ENCODE results near the gene SPRN. TPM values are rescaled to one million over a fixed set of nuclear protein-coding genes. Genes with fewer than 3 reads are reported as not detected.
"Not testable (repeated sequence)": the region's sequence is repeated elsewhere in the genome, so short reads cannot be mapped to it uniquely, and the experiment has no call there.

Gene SPRN
- total RNA-seq, 1 experiment from 2014 or later = not detected

DNA sequence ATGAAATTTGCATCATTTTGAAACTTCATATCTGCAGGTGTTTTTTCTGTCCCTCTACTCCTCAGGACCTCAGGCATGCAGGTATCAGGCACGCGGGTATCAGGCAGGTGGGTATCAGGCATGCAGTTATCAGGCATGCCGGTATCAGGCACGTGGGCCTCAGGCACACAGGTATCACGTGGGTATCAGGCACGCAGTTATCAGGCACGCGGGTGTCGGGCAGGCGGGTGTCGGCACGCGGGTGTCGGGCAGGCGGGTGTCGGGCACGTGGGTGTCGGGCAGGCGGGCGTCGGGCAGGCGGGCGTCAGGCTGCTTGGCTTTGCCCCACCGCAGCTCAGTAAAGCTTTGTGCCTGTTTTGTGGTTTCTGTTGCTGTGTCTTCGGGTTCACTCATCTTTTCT lies 8.7 kb downstream of the SPRN start:
- Histone ChIP-seq H3K79me2 (ENCODE audit: low read depth) (no peaks in the 10 kb centered on the region), H3K9me2 (ENCODE audit: insufficient read depth) (no peaks in the 10 kb centered on the region), H3K9me3 (ENCODE audit: insufficient read depth, low read depth) (peaks cover 4% of the 10 kb centered on the region; the same call in 1 of the 2 replicates), H3K27me3 (ENCODE audit: insufficient read depth, low read depth) (no peaks in the 10 kb centered on the region), H3K4me3 (no peak overlapping the region), H3K27ac (no peak overlapping the region), H3K4me1 (replicated peaks; ENCODE audit: insufficient read depth) (no peaks in the 10 kb centered on the region), H3F3A (ENCODE audit: insufficient read depth, low read depth) (no peaks in the 10 kb centered on the region), H2AFZ (no peak overlapping the region), H3K36me3 (ENCODE audit: low read depth) (peaks cover 14% of the 10 kb centered on the region), H4K20me1 (ENCODE audit: insufficient read depth) (no peaks in the 10 kb centered on the region), H3K4me2 (no peak overlapping the region)
- ChIA-PET CTCF (no interaction called here), POLR2A (ENCODE audit: unreplicated experiment) (no interaction called here)
- no TSS peak for BruUV-seq (replicated peaks)
- DNase-seq = no peak
- intact Hi-C loops (cut with micrococcal nuclease; ENCODE audit: unreplicated experiment) = no loop called here
- TF ChIP-seq EZH2 (IDR thresholded peaks at IDR 0.05; ENCODE audit: low read depth) = no peak
- TF ChIP-seq, protein P1, sequence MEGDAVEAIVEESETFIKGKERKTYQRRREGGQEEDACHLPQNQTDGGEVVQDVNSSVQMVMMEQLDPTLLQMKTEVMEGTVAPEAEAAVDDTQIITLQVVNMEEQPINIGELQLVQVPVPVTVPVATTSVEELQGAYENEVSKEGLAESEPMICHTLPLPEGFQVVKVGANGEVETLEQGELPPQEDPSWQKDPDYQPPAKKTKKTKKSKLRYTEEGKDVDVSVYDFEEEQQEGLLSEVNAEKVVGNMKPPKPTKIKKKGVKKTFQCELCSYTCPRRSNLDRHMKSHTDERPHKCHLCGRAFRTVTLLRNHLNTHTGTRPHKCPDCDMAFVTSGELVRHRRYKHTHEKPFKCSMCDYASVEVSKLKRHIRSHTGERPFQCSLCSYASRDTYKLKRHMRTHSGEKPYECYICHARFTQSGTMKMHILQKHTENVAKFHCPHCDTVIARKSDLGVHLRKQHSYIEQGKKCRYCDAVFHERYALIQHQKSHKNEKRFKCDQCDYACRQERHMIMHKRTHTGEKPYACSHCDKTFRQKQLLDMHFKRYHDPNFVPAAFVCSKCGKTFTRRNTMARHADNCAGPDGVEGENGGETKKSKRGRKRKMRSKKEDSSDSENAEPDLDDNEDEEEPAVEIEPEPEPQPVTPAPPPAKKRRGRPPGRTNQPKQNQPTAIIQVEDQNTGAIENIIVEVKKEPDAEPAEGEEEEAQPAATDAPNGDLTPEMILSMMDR (conservative IDR thresholded peaks at IDR 0.05) = no peak

DNA sequence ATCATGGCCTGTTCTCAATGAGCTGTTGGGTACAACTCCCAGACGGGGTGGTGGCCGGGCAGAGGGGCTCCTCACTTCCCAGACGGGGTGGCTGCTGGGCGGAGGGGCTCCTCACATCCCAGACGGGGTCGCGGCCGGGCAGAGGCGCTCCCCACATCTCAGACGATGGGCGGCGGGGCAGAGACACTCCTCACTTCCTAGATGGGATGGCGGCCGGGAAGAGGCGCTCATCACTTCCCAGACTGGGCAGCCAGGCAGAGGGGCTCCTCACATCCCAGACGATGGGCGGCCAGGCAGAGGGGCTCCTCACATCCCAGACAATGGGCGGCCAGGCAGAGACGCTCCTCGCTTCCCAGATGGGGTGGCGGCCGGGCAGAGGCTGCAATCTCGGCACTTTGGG lies 10.0 kb downstream of the SPRN start:
- H3K9me3 ChIP-seq (ENCODE audit: insufficient read depth, low read depth); H3K4me2 ChIP-seq; H3K9me2 ChIP-seq (ENCODE audit: insufficient read depth); H2AFZ ChIP-seq; H3K27me3 ChIP-seq (ENCODE audit: insufficient read depth, low read depth); intact Hi-C loops (cut with micrococcal nuclease; ENCODE audit: unreplicated experiment); DNase-seq; H3F3A ChIP-seq (ENCODE audit: insufficient read depth, low read depth); CTCF ChIA-PET; H3K27ac ChIP-seq; BruUV-seq (replicated peaks); H4K20me1 ChIP-seq (ENCODE audit: insufficient read depth); POLR2A ChIA-PET (ENCODE audit: unreplicated experiment); H3K4me3 ChIP-seq; H3K4me1 ChIP-seq (replicated peaks; ENCODE audit: insufficient read depth); H3K79me2 ChIP-seq (ENCODE audit: low read depth): not testable (repeated sequence)
- peaks cover 18% of the 10 kb centered on the region for H3K36me3 ChIP-seq (ENCODE audit: low read depth)

DNA sequence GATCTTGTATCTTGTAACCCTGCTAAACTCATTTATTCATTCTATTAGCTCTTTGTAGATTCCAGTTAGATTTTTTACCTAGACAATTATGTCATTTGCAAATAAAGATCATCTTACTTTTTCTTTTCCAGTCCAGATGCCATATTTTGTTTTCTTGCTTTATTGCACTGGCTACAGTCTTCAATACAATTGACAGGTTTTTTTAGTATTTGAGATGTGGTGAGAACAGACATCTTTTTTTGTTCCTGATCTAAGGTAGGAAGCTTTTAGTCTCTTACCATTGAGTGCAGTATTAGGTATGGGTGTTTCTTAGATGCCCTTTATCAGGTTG lies 12.1 kb downstream of the SPRN start:
- CTCF ChIA-PET = no interaction called here
- no TSS peak for BruUV-seq (replicated peaks)
- peaks cover 22% of the 10 kb centered on the region for H3K36me3 ChIP-seq (ENCODE audit: low read depth)
- intact Hi-C loops (cut with micrococcal nuclease; ENCODE audit: unreplicated experiment) = no loop called here
- no peaks in the 10 kb centered on the region for H3F3A ChIP-seq (ENCODE audit: insufficient read depth, low read depth)
- H3K27me3 ChIP-seq (ENCODE audit: insufficient read depth, low read depth) = no peaks in the 10 kb centered on the region
- peaks cover 18% of the 10 kb centered on the region; the same call in 1 of the 2 replicates for H3K79me2 ChIP-seq (ENCODE audit: low read depth)
- TF ChIP-seq, protein P1 (conservative IDR thresholded peaks at IDR 0.05) = no peak
- no peak for TF ChIP-seq EZH2 (IDR thresholded peaks at IDR 0.05; ENCODE audit: low read depth)
- no peaks in the 10 kb centered on the region for H3K9me2 ChIP-seq (ENCODE audit: insufficient read depth)
- no peak overlapping the region for H3K4me3 ChIP-seq
- H3K27ac ChIP-seq = no peak overlapping the region
- H2AFZ ChIP-seq = no peak overlapping the region
- DNase-seq = no peak
- H3K4me1 ChIP-seq (replicated peaks; ENCODE audit: insufficient read depth) = no peaks in the 10 kb centered on the region
- POLR2A ChIA-PET (ENCODE audit: unreplicated experiment) = no interaction called here
- H4K20me1 ChIP-seq (ENCODE audit: insufficient read depth) = no peaks in the 10 kb centered on the region
- no peak overlapping the region for H3K4me2 ChIP-seq
- H3K9me3 ChIP-seq (ENCODE audit: insufficient read depth, low read depth) = peaks cover 4% of the 10 kb centered on the region; the same call in 1 of the 2 replicates

All from PC-9 (cell line).